Measurements from ENCODE around the gene PARN.
A peak's percentile ranks its signal among the peaks of the same experiment; 100 is the strongest.

PARN gene

DNA sequence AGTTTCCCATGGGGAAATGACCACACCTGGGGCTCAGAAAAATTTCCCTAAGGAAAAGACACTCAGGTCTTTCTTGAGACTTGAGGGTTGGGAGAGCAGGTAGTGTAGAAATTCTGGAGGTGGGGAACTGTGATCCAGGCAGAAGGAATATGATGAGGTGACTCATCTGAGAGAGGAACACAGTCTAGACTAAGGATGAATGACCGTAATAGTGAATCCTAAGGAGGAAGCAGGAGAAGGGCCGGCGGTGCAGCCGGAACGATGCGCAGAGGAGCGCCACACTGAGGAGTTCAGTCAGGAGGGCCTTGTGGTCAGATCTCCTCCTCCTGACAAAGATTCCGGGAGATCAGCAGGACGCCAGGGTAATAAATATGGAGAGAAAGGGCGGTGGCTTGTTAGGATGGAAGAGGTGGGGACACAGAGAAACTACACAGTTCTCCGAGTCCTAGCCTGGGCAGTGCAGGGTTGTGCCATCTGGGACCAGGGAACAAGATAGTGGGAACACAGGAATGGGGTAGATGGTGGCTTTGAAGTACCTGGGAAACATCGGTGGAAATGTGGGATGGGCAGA is 135.6 kb downstream of the PARN start:
- no peak for TF ChIP-seq JUND (IDR thresholded peaks at IDR 0.05; ENCODE audit: low read depth)
- DNase-seq (ENCODE audit: low read depth in 1 of 2, low spot score in 1 of 2): no peak
- in situ Hi-C loops (cut with HindIII; ENCODE audit: low pct_unique_long_range_greater_than_20kb, low sequenced_read_pairs): no loop called here

DNA sequence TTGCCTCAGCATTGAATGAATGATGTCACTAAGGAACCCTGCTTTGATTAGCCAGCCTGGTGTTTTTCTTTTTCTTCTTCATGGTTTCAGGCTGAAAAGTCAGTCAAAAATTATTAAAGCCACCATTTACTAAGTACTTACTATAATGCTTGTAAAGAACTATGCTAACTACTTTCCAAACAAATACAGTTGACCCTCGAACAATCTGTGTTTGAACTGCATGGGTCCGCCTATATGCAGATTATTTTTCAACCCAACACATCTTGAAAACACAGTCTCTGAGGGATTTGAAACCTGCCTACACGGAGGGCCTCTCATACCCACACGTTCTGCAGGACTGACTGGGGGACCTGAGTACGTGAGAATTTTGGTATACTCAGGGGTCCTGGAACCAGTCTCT is 136.3 kb downstream of the PARN start:
- in situ Hi-C loops (cut with HindIII; ENCODE audit: low pct_unique_long_range_greater_than_20kb, low sequenced_read_pairs): no loop called here
- no peak for TF ChIP-seq JUND (IDR thresholded peaks at IDR 0.05; ENCODE audit: low read depth)
- DNase-seq (ENCODE audit: low read depth in 1 of 2, low spot score in 1 of 2): no peak

DNA sequence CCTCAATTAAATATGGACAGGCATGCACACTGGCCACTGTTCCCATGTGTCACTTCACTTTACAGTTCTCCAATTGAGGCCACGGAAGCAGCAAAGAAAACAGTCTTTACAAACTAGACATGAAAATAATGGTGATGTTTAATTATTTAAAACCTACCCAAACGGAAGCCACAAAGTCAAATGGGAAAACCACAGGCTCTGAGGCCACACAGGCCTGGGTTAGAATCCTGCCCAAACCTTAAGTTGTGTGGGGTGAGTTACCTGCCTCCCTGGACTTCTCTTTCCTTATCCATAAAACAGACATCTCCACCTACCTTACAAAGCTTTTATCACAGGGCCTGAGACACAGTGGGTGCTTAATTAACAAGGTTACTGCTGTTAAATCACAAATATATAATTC is 137.4 kb downstream of the PARN start:
- TF ChIP-seq JUND (IDR thresholded peaks at IDR 0.05; ENCODE audit: low read depth): no peak
- in situ Hi-C loops (cut with HindIII; ENCODE audit: low pct_unique_long_range_greater_than_20kb, low sequenced_read_pairs): no loop called here

DNA sequence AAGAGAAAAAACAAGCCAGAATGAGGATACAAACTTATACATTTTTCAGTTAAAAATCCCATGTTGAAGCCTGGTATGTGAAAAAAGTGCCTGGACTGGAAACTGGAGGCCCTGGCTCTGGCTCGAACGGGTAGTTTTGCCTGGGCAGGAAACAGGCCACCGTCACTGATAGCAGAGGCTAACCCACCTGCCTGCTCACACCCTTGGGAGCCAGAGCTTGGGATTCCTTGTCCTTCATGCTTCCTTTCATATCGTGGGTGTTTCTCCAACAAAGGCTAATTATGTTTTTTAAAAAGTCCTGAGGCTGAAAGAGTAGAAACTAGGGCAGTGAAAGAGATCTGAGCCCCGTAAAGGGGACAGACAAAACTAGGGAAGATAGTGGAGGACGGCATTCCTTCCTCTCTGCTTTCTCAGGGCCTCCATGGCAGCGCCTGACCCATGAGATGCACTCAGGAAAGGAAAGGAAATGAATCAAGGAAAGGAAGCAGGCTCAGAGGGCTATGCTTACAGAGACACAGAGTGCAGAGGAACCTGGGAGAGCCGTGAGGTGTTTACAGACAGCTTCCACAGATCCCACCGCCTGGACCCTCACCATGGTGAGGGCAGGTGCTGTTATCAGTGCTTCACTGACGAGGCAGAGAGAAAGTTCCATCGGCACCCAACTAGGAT is 138.1 kb downstream of the PARN start:
- in situ Hi-C loops (cut with HindIII; ENCODE audit: low pct_unique_long_range_greater_than_20kb, low sequenced_read_pairs): no loop called here
- TF ChIP-seq JUND (IDR thresholded peaks at IDR 0.05; ENCODE audit: low read depth): no peak
- no peak for DNase-seq (ENCODE audit: low read depth in 1 of 2, low spot score in 1 of 2)

More for the DNA sequence above, 137.4 kb downstream of the PARN start:
- no peak for DNase-seq (ENCODE audit: low read depth in 1 of 2, low spot score in 1 of 2)

DNA sequence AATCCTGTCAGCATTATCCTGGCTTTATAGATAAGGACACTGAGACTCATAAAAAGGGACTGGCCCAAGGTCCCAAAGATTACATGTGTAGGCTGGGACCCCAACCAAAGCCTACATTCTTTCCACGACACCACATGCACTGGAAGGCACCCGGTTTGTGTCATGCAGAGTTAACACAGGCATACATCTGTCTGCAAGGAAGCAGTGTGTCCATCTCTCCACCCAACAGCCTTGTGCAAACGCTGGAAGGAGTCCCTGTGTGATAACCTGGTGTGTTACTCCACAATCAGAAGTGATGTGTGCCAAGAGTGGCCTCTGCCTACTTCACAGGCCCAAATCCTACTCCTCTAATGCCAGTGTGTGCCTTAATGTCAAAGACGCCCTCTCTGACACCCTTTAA is 139.8 kb downstream of the PARN start:
- no peak for DNase-seq (ENCODE audit: low read depth in 1 of 2, low spot score in 1 of 2)
- in situ Hi-C loops (cut with HindIII; ENCODE audit: low pct_unique_long_range_greater_than_20kb, low sequenced_read_pairs): no loop called here

DNA sequence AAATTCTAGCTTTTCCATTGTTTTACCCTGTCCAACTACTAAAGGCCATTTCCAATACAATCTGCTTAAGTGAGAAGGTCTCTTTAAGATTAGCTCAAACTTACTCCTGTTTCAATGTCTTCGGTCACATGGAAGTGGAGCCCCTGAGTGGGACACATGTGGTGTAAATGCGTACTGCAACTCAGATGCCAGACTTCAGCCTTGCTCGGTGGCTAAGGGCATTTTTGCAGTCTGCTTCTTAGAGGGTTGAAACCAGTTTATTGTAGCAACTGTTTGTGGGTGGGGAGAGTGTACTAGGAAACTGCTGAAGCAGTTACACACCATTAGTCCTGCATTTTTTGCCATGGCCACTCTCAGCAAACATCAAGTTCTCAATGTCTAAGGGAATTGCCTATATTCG is 140.6 kb downstream of the PARN start:
- no peak for TF ChIP-seq JUND (IDR thresholded peaks at IDR 0.05; ENCODE audit: low read depth)
- peak; percentile 16 to 68 for DNase-seq (ENCODE audit: low read depth in 1 of 2, low spot score in 1 of 2)
- in situ Hi-C loops (cut with HindIII; ENCODE audit: low pct_unique_long_range_greater_than_20kb, low sequenced_read_pairs): no loop called here

More for the DNA sequence above, 139.8 kb downstream of the PARN start:
- TF ChIP-seq JUND (IDR thresholded peaks at IDR 0.05; ENCODE audit: low read depth): no peak

DNA sequence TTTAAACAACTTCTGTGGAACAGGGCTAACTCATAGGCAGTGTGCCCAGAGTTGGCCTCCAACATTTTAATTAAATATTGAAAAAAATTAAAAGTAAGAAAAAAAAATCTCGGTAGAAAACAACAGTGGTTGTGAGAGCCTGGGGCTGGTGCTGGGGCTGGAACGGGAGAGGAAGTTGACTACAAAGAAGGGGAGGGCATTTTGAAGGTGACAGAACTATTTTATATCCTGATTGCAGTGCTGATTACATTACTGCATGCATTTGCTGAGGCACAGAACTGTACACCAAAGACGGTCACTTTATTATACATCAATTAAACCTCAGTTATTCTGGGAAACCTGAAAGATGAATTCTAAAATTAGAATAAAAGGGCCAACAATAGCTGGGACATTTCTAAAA is 142.5 kb downstream of the PARN start:
- in situ Hi-C loops (cut with HindIII; ENCODE audit: low pct_unique_long_range_greater_than_20kb, low sequenced_read_pairs): no loop called here
- no peak for TF ChIP-seq JUND (IDR thresholded peaks at IDR 0.05; ENCODE audit: low read depth)
- DNase-seq (ENCODE audit: low read depth in 1 of 2, low spot score in 1 of 2): no peak

DNA sequence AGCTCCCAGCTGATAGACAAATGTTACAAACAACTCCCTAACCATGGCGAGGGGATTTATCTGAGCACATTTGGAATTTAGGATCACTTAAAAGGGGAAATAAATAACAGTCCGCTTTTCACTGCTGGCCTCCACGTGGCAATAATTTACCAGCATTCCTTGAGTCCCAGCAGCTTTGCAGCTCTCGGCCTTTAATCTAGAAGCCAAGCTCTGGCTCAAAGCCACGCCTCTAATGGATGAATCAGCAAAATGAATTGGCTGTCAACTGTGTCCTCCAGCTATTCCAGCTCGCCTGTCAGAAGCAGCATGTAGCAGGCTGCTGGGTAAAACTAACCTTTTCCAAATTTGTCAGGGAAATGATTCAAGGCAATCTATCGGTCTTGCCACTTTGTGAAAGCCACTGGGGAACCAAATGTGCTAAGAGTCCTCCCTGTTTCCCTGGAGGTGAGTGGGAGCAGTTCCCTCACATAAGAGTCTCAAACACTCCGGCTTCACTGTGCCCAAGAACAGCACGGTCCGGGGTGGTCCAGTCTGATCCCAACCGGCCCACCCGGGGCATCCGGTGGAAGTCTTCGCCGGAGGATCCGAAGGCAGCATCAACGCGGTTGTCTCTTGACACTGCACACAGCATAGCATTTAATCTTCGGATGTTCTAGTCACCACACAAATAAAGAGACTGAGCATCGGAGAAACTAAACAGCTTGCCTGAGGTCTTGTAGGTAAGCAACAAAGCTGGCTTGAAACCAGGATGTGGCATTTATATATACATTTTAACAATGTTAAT is 143.3 kb downstream of the PARN start:
- DNase-seq (ENCODE audit: low read depth in 1 of 2, low spot score in 1 of 2): peak; percentile 33 to 83
- in situ Hi-C loops (cut with HindIII; ENCODE audit: low pct_unique_long_range_greater_than_20kb, low sequenced_read_pairs): no loop called here

DNA sequence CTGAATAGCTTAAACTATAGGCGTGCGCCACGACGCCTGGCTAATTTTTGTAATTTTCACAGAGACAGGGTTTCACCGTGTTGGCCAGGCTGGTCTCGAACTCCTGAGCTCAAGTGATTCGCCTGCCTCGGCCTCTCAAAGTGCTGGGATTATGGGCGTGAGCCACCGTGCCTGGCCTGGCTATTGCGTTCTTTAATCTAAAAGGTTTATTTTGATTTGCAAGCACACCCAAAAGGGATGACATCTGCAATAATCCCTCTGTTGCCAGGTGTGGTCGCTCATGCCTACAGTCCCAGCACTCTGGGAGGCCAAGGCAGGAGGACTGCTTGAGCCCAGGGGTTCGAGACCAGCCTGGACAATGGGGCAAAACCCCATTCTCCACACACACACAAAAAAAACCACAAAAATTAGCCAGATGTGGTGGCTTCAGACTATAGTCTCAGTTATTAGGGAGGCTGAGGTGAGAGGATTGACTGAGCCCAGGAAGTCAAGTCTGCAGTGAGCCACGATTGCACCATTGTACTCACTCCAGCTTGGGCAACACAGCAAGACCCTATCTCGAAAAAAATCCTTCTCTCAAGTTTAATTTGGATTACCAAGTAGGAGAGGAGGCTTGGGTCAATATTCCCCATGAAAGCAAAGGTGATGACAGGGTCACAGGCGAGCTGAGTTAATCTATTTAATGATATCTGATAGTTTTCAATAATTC is 144.1 kb downstream of the PARN start:
- in situ Hi-C loops (cut with HindIII; ENCODE audit: low pct_unique_long_range_greater_than_20kb, low sequenced_read_pairs): no loop called here
- no peak for DNase-seq (ENCODE audit: low read depth in 1 of 2, low spot score in 1 of 2)
- TF ChIP-seq JUND (IDR thresholded peaks at IDR 0.05; ENCODE audit: low read depth): no peak

More for the DNA sequence above, 143.3 kb downstream of the PARN start:
- no peak for TF ChIP-seq JUND (IDR thresholded peaks at IDR 0.05; ENCODE audit: low read depth)

DNA sequence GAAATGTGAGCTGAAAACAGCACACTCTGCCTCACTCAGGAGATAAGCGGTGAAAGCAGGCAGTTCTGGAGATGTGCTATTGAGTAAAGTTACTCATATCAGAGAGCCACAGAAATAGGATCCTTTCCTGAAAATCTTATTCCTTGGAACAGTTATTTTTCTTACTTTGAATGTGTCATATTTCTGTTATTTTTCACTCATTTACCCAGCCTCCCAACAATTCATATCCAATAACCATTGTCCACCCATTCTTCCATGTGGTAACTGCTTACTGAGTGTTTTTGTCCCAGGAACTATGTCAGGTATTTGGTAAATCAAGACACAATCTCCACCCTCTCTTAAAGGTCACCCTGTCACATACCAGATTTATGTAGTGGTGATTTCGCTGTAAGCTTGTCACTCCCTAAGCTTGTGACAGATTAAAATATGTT is 144.9 kb downstream of the PARN start:
- in situ Hi-C loops (cut with HindIII; ENCODE audit: low pct_unique_long_range_greater_than_20kb, low sequenced_read_pairs): no loop called here
- TF ChIP-seq JUND (IDR thresholded peaks at IDR 0.05; ENCODE audit: low read depth): no peak
- DNase-seq (ENCODE audit: low read depth in 1 of 2, low spot score in 1 of 2): no peak

DNA sequence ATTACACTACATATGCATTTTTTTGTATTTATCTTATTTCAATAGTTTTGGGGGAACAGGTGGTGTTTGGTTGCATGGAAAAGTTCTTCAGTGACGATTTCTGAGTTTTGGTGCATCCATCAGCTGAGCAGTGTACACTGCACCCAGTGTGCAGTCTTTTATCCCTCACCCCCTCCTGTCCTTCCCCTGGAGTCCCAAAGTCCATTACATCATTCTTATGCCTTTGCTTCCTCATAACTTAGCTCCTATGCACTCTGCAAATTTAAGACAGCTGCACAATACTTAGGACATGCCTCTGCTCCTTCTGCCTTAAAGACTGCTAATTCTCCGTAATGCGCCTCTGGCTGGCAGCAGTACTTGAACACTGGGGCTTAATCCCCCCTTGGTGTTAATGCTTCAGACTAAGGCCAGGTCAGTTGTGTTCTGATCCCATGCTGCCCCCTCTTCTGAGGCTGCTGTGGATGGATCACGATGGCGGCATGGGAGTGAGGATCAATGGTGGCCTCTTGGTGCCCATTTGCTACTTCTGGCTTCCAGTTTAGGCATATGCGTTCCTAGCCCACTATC is 146.2 kb downstream of the PARN start:
- DNase-seq (ENCODE audit: low read depth in 1 of 2, low spot score in 1 of 2): no peak
- in situ Hi-C loops (cut with HindIII; ENCODE audit: low pct_unique_long_range_greater_than_20kb, low sequenced_read_pairs): no loop called here
- no peak for TF ChIP-seq JUND (IDR thresholded peaks at IDR 0.05; ENCODE audit: low read depth)

DNA sequence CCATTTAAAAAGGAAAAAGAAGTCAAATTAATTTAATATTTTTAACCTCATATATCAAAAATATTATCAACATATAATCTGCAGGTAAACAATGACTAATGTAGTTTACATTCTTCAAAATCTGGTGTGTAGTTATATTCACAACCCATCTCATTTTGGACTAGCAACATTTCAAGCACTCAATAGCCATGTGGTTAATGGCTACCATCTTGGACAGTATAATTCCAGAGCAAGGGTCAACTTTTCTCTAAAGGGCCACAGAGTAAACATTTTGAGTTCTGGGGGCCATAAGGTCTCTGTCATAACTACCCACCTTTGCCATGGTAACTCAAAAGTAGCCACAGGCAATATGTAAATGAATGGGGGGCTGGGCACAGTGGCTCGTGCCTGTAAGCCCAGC is 153.9 kb downstream of the PARN start:
- no peak for DNase-seq (ENCODE audit: low read depth in 1 of 2, low spot score in 1 of 2)
- in situ Hi-C loops (cut with HindIII; ENCODE audit: low pct_unique_long_range_greater_than_20kb, low sequenced_read_pairs): no loop called here
- no peak for TF ChIP-seq JUND (IDR thresholded peaks at IDR 0.05; ENCODE audit: low read depth)

Measured in T47D (cell line).